ENCODE data around the gene FAM89B. TPM values are rescaled to one million over a fixed set of nuclear protein-coding genes. Genes with fewer than 3 reads are reported as not detected.

The FAM89B gene
- total and polyA plus RNA-seq, 2 of the 8 experiments (the other 6 are each of a cell fraction or from before 2014, with no cell fraction given) = 15.8 to 32.4 TPM

- no peak for TF ChIP-seq SAP30 (IDR thresholded peaks at IDR 0.05; ENCODE audit: insufficient read depth, insufficient replicate concordance, low read length)
Measured at GRCh38 chr11:65583589-65583988, 11.3 kb downstream of the FAM89B start (continued).

Measured in H1 (cell line).